GM23338 (cell line): ENCODE results near the gene MAGI3. TPM values are rescaled to one million over a fixed set of nuclear protein-coding genes. Genes with fewer than 3 reads are reported as not detected.

Experiments
- CREB1 ChIP-seq: fragments of 250-450 bp; sonication (Bioruptor Pico); IDR thresholded peaks from 2 replicates; pipeline ENCODE4 v1.5.0; 2020; ENCODE audit warnings: low read depth, mild to moderate bottlenecking, moderate library complexity
- CTCF ChIP-seq, 2 experiments: fragments of 200-600 bp in 1 of 2; sonication (generic) in 1 of 2; conservative IDR thresholded peaks; 2 replicates each; pipeline versions ENCODE4 v1.5.1 to v1.6.1; 2016 to 2017; ENCODE audit warnings: antibody characterized with exemption in 2 of 2, low read depth in 2 of 2, mild to moderate bottlenecking in 2 of 2, moderate library complexity in 1 of 2
- EZH2phosphoT487 ChIP-seq: fragments of 200-600 bp; sonication (generic); IDR thresholded peaks from one replicate; pipeline ENCODE4 v1.8.1; 2018; ENCODE audit warnings: antibody characterized with exemption; ENCODE audit not compliant: unreplicated experiment
- JUNB ChIP-seq: IDR thresholded peaks from one replicate; pipeline ENCODE4 v1.6.1; 2016; ENCODE audit warnings: antibody characterized with exemption; ENCODE audit not compliant: unreplicated experiment
- REST ChIP-seq: IDR thresholded peaks from one replicate; pipeline ENCODE4 v1.6.1; 2018; ENCODE audit warnings: antibody characterized with exemption; ENCODE audit not compliant: unreplicated experiment
- STAT1 ChIP-seq: IDR thresholded peaks from one replicate; pipeline ENCODE4 v1.6.1; 2016; ENCODE audit warnings: antibody characterized with exemption; ENCODE audit not compliant: unreplicated experiment
- ZNF114 ChIP-seq: fragments of 250-450 bp; sonication (Bioruptor Pico); IDR thresholded peaks from 2 replicates; pipeline ENCODE4 v1.5.0; 2020; ENCODE audit warnings: mild to moderate bottlenecking, moderate library complexity
- ZNF331 ChIP-seq: fragments of 250-450 bp; sonication (Bioruptor Pico); IDR thresholded peaks from 2 replicates; pipeline ENCODE4 v1.5.0; 2020; ENCODE audit warnings: low read depth, mild to moderate bottlenecking, moderate library complexity
- ZNF462 ChIP-seq: fragments of 250-450 bp; sonication (Bioruptor Pico); IDR thresholded peaks from 2 replicates; pipeline ENCODE4 v1.5.0; 2020; ENCODE audit warnings: mild to moderate bottlenecking, moderate library complexity
- polyA plus RNA-seq: library from polyadenylated mRNA; unstranded; fragments of >200 nt; fragmentation: Nextera tagmentation; extraction: Ambion mirVana; gene quantifications from 2 replicates; pipeline ENCODE4 v1.2.1, GENCODE V29; 2016
- total RNA-seq: library from RNA; depleted of rRNA; stranded (reverse); fragments of >200 nt; shearing (Covaris generic); gene quantifications from 2 replicates; pipeline ENCODE4 v1.2.3, GENCODE V29; 2014

The MAGI3 gene
- total and polyA plus RNA-seq, 2 experiments from 2014 or later = 3.9 to 10.0 TPM

GRCh38 chr1:113694910-113695309 is 304.6 kb downstream of the MAGI3 start (continued):
- TF ChIP-seq ZNF462 = no peak
- TF ChIP-seq CREB1 (CRISPR knock-in tag) = no peak
- no peak for TF ChIP-seq ZNF331 (CRISPR knock-in tag)
- no peak for TF ChIP-seq STAT1
- TF ChIP-seq CTCF (conservative IDR thresholded peaks at IDR 0.05; ENCODE audit: low read depth in 2 of 2) = no peak
- TF ChIP-seq REST = no peak
- TF ChIP-seq EZH2phosphoT487 = no peak
- TF ChIP-seq JUNB = no peak
- no peak for TF ChIP-seq ZNF114 (CRISPR knock-in tag)
